ENCODE data around the gene PCNT. TPM values are rescaled to one million over a fixed set of nuclear protein-coding genes. Genes with fewer than 3 reads are reported as not detected.

The PCNT gene
- total RNA-seq, 2 experiments from 2014 or later, result 54.4 to 55.5 TPM

- no peak overlapping the region for H3K4me3 Mint-ChIP-seq
Observed at GRCh38 chr21:46340998-46341397, 17.0 kb downstream of the PCNT start.

GRCh38 chr21:46344219-46344915 lies 20.4 kb downstream of the PCNT start:
- H3K9me3 Mint-ChIP-seq, result no peaks in the 10 kb centered on the region
- ATAC-seq (ENCODE audit: poor library complexity) (no peak), DNase-seq (no peak)
- no peak overlapping the region for H3K27ac Mint-ChIP-seq
- ChIA-PET CTCF (no interaction called here), POLR2A (no interaction called here)
- H3K27me3 ChIP-seq (ENCODE audit: control insufficient read depth in 1 of 2, insufficient read depth in 2 of 2, low read length in 2 of 2), result no peaks in the 10 kb centered on the region
- no peak for TF ChIP-seq CTCF (IDR thresholded peaks at IDR 0.05)
- no peaks in the 10 kb centered on the region for H3K9me3 ChIP-seq (ENCODE audit: control insufficient read depth in 1 of 2, insufficient read depth in 1 of 2, low read length in 2 of 2)
- H3K4me3 Mint-ChIP-seq, result no peak overlapping the region
- H3K4me1 Mint-ChIP-seq (ENCODE audit: low read depth), result peaks cover 10% of the 10 kb centered on the region
- no peaks in the 10 kb centered on the region for H3K4me1 ChIP-seq (ENCODE audit: insufficient read depth, low read length)
- peaks cover 48% of the 10 kb centered on the region for H3K36me3 ChIP-seq (ENCODE audit: insufficient read depth, low read length)
- no peaks in the 10 kb centered on the region for H3K27me3 Mint-ChIP-seq
- intact Hi-C loops (cut with DNase I, micrococcal nuclease), result no loop called here
- no peak overlapping the region for H3K27ac ChIP-seq (ENCODE audit: low read depth in 1 of 2, low read length in 2 of 2)
- no peak overlapping the region for H3K4me3 ChIP-seq (ENCODE audit: low read length)
- H3K36me3 Mint-ChIP-seq (ENCODE audit: low read depth), result peaks cover 68% of the 10 kb centered on the region

More at GRCh38 chr21:46340998-46341397, 17.0 kb downstream of the PCNT start:
- H3K36me3 ChIP-seq (ENCODE audit: insufficient read depth, low read length), result peaks cover 38% of the 10 kb centered on the region
- no peaks in the 10 kb centered on the region for H3K4me1 ChIP-seq (ENCODE audit: insufficient read depth, low read length)
- no peak for TF ChIP-seq CTCF (IDR thresholded peaks at IDR 0.05)
- POLR2A ChIA-PET, result no interaction called here
- Mint-ChIP-seq H3K27ac (no peak overlapping the region), H3K4me1 (ENCODE audit: low read depth) (peaks cover 10% of the 10 kb centered on the region), H3K27me3 (no peaks in the 10 kb centered on the region), H3K9me3 (no peaks in the 10 kb centered on the region), H3K36me3 (ENCODE audit: low read depth) (peaks cover 70% of the 10 kb centered on the region)
- no peak overlapping the region for H3K27ac ChIP-seq (ENCODE audit: low read depth in 1 of 2, low read length in 2 of 2)
- intact Hi-C loops (cut with DNase I, micrococcal nuclease), result no loop called here
- DNase-seq (no peak), ATAC-seq (ENCODE audit: poor library complexity) (no peak)
- no peak overlapping the region for H3K4me3 ChIP-seq (ENCODE audit: low read length)
- H3K9me3 ChIP-seq (ENCODE audit: control insufficient read depth in 1 of 2, insufficient read depth in 1 of 2, low read length in 2 of 2), result no peaks in the 10 kb centered on the region
- CTCF ChIA-PET, result no interaction called here
- H3K27me3 ChIP-seq (ENCODE audit: control insufficient read depth in 1 of 2, insufficient read depth in 2 of 2, low read length in 2 of 2), result no peaks in the 10 kb centered on the region

- no peaks in the 10 kb centered on the region for H3K4me1 ChIP-seq (ENCODE audit: insufficient read depth, low read length)
- no peaks in the 10 kb centered on the region for H3K9me3 ChIP-seq (ENCODE audit: control insufficient read depth in 1 of 2, insufficient read depth in 1 of 2, low read length in 2 of 2)
- Mint-ChIP-seq H3K36me3 (ENCODE audit: low read depth) (peaks cover 71% of the 10 kb centered on the region), H3K4me1 (ENCODE audit: low read depth) (peaks cover 10% of the 10 kb centered on the region), H3K27me3 (no peaks in the 10 kb centered on the region), H3K4me3 (no peak overlapping the region), H3K9me3 (no peaks in the 10 kb centered on the region), H3K27ac (no peak overlapping the region)
- intact Hi-C loops (cut with DNase I, micrococcal nuclease), result no loop called here
- H3K27ac ChIP-seq (ENCODE audit: low read depth in 1 of 2, low read length in 2 of 2), result no peak overlapping the region
- TF ChIP-seq CTCF (IDR thresholded peaks at IDR 0.05), result no peak
- no peak overlapping the region for H3K4me3 ChIP-seq (ENCODE audit: low read length)
- H3K27me3 ChIP-seq (ENCODE audit: control insufficient read depth in 1 of 2, insufficient read depth in 2 of 2, low read length in 2 of 2), result no peaks in the 10 kb centered on the region
- CTCF ChIA-PET, result no interaction called here
- POLR2A ChIA-PET, result no interaction called here
- ATAC-seq (ENCODE audit: poor library complexity), result no peak
- no peak for DNase-seq
- H3K36me3 ChIP-seq (ENCODE audit: insufficient read depth, low read length), result peaks cover 56% of the 10 kb centered on the region
Observed at GRCh38 chr21:46345861-46346260, 21.9 kb downstream of the PCNT start.
